Measurements from ENCODE around the gene RNASE11. TPM values are rescaled to one million over a fixed set of nuclear protein-coding genes. Genes with fewer than 3 reads are reported as not detected.

The RNASE11 gene
- total RNA-seq: not detected in 3 replicates
- long read RNA-seq: 0 reads

DNA sequence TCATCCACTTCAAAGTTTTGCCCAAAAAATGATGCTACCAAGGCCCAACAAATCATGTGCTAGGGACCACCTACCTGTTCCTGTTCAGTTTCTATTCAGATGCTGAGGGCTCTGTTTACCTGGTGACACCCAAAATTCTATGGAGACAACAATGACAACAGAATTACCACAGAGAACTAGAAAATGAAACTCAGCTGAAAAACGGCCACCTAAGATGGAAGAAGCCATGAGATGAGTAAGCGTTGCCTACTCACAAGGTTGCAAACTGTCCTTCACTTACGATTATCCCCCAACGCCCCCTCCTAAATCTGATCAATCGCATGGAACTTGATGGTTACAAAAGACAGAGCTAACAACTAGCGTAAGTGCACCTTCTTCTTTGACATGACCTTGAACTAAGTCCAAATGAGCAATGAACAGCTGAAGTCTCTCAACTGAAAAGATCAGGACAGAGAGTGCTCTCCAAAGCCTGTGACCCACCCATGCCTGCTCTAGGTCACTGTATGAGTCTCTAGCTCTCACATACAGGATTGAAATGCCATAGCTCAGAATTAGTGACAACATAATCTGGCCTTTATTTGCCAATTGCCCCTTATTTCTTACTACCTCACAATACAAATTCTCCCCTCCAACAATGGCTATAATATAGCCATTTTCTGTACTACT lies at the start of gene RNASE11:
TSS of gene RNASE11 (minus strand) at position 513 of the 666 bp plus-strand sequence.
- H3K4me3 Mint-ChIP-seq (ENCODE audit: unreplicated experiment): no peak within 1 kb of the TSS
- H3K4me1 Mint-ChIP-seq (ENCODE audit: low read depth): no peaks in the 10 kb centered on the region
- H3K27ac Mint-ChIP-seq (ENCODE audit: unreplicated experiment): no peak within 1 kb of the TSS
- H3K36me3 Mint-ChIP-seq (ENCODE audit: low read depth): no peaks in the 10 kb centered on the region
- DNase-seq (ENCODE audit: low spot score): no peak
- no peaks in the 10 kb centered on the region for H3K9me3 Mint-ChIP-seq (ENCODE audit: low read depth)
- TF ChIP-seq, protein P1, sequence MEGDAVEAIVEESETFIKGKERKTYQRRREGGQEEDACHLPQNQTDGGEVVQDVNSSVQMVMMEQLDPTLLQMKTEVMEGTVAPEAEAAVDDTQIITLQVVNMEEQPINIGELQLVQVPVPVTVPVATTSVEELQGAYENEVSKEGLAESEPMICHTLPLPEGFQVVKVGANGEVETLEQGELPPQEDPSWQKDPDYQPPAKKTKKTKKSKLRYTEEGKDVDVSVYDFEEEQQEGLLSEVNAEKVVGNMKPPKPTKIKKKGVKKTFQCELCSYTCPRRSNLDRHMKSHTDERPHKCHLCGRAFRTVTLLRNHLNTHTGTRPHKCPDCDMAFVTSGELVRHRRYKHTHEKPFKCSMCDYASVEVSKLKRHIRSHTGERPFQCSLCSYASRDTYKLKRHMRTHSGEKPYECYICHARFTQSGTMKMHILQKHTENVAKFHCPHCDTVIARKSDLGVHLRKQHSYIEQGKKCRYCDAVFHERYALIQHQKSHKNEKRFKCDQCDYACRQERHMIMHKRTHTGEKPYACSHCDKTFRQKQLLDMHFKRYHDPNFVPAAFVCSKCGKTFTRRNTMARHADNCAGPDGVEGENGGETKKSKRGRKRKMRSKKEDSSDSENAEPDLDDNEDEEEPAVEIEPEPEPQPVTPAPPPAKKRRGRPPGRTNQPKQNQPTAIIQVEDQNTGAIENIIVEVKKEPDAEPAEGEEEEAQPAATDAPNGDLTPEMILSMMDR (IDR thresholded peaks at IDR 0.05): no peak
- H3K27me3 Mint-ChIP-seq (ENCODE audit: low read depth): peaks cover 49% of the 10 kb centered on the region

DNA sequence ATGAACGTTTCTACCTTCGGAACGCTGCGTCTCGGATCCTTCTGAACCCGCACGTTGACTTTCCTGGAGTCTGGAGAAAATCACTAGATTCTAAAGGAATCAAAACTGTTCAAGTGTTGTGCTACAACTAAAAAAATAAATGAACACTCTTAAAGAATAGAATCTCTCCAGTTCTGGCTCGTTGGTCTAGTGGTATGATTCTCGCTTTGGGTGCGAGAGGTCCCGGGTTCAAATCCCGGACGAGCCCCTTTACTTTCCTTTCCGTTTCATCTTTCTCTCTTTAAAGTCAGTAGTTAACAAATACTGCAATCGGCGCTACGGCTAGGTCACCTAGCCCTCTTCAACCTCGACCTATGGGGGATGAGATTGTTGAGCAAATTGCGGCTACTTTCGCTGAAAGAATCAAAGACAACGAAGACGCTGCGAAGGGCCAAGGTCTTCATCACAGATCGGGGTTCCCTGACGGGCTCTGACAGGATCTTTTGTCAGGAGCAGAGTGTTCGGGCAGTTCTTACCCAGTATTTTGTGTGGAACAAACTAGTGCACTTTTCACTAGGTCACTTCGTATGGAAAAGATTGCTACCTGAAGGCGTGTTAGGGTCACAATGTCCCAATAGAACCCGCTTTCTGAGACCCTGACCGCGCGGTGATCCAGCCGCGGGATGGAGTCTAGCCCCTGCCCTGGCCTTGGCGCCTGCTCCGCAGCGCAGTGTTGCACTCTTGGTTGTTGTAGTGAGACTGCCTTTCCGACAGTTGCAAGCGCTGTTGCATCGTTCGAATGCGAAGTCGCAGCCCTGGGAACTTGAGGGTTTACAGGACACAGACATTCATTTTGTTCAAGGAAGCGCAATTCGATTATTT lies 45.3 kb upstream of the RNASE11 start:
- TF ChIP-seq, protein P1 (IDR thresholded peaks at IDR 0.05): no peak
- Mint-ChIP-seq H3K4me3 (ENCODE audit: unreplicated experiment) (peak overlapping the region; percentile 71), H3K36me3 (ENCODE audit: low read depth) (no peaks in the 10 kb centered on the region), H3K27ac (ENCODE audit: unreplicated experiment) (peak overlapping the region; percentile 34), H3K4me1 (ENCODE audit: low read depth) (peaks cover 45% of the 10 kb centered on the region), H3K27me3 (ENCODE audit: low read depth) (peaks cover 19% of the 10 kb centered on the region), H3K9me3 (ENCODE audit: low read depth) (no peaks in the 10 kb centered on the region)
- no peak for DNase-seq (ENCODE audit: low spot score)

DNA sequence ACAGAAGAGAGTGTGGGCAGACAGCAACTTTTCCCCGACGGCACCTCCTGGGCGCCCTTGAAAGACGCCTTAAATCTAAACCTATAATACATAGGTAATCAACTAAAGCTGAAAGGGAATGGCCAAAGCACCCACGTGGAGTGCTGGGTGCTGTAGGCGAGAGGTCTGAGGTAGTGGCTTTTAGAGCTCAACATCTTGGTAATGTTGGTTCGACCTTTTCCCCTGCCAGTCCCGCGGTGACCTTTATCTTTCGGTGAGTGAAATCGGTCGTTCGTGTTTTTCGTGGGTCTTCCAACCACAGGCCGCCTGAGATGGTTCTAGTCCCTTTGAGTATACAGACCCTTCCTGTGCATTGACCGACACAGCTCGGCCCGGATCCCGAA lies 44.6 kb upstream of the RNASE11 start:
- Mint-ChIP-seq H3K27ac (ENCODE audit: unreplicated experiment) (peak overlapping the region; percentile 34), H3K4me1 (ENCODE audit: low read depth) (peaks cover 52% of the 10 kb centered on the region), H3K27me3 (ENCODE audit: low read depth) (peaks cover 22% of the 10 kb centered on the region), H3K9me3 (ENCODE audit: low read depth) (no peaks in the 10 kb centered on the region), H3K4me3 (ENCODE audit: unreplicated experiment) (peak overlapping the region; percentile 71), H3K36me3 (ENCODE audit: low read depth) (no peaks in the 10 kb centered on the region)
- no peak for DNase-seq (ENCODE audit: low spot score)
- TF ChIP-seq, protein P1 (IDR thresholded peaks at IDR 0.05): no peak

DNA sequence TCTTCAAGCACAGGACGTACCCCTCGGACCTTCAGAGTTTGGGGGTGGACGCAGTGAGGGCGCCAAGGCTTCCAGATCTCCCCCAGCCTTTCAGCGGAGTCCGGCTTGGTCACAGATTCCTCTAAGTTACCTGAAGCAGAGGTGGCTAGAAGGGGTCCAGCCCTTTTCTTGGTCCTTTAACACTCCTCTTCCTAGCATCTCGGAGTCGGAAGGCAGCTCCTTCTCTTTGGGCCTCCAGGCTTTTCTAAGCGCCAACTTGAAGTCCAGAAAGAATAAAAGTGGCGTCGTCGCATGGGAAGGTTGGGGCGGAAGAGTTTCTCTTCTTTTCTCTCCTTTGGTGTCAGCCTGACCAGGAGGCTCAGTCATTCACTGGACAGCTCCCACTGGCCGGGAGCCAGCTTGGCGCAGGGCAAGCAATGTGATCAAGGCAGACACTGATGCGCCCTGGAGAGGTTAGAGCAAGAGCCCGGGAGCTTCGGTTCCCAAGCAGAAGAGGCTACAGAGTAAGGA lies 44.1 kb upstream of the RNASE11 start:
- Mint-ChIP-seq H3K27ac (ENCODE audit: unreplicated experiment) (peak overlapping the region; percentile 61), H3K4me1 (ENCODE audit: low read depth) (peaks cover 57% of the 10 kb centered on the region), H3K27me3 (ENCODE audit: low read depth) (peaks cover 22% of the 10 kb centered on the region), H3K4me3 (ENCODE audit: unreplicated experiment) (peak overlapping the region; percentile 71), H3K9me3 (ENCODE audit: low read depth) (no peaks in the 10 kb centered on the region), H3K36me3 (ENCODE audit: low read depth) (no peaks in the 10 kb centered on the region)
- TF ChIP-seq, protein P1 (IDR thresholded peaks at IDR 0.05): no peak
- no peak for DNase-seq (ENCODE audit: low spot score)
